GM12864 (cell line): ENCODE data around the gene STPG1.

ENCODE experiments used
- DNase-seq: peaks from one replicate; pipeline ENCODE4 v3.0.0-alpha.2; 2011; ENCODE audit warnings: low read depth
- H3K4me3 ChIP-seq: 2 replicates; pipeline ENCODE4 v1.5.1; 2011; ENCODE audit warnings: mild to moderate bottlenecking, low read depth, low read length, control low read depth
- CTCF ChIP-seq: IDR thresholded peaks from 2 replicates; pipeline ENCODE4 v1.5.1; 2011; ENCODE audit warnings: low read depth, mild to moderate bottlenecking, moderate library complexity, low read length, control low read depth, inconsistent platforms; ENCODE audit errors: missing control alignments

STPG1 gene

GRCh38 chr1:24383381-24383940 lies 30.1 kb downstream of the STPG1 start:
- H3K4me3 ChIP-seq = no peak overlapping the region
- no peak for TF ChIP-seq CTCF
- no peak for DNase-seq

- DNase-seq = no peak
- no peak for TF ChIP-seq CTCF
- no peak overlapping the region for H3K4me3 ChIP-seq
These were observed 31.4 kb downstream of the STPG1 start for GRCh38 chr1:24382165-24382577.

GRCh38 chr1:24381256-24381655 lies 32.3 kb downstream of the STPG1 start:
- no peak for TF ChIP-seq CTCF
- no peak overlapping the region for H3K4me3 ChIP-seq
- no peak for DNase-seq

GRCh38 chr1:24380508-24380907 lies 33.1 kb downstream of the STPG1 start:
- TF ChIP-seq CTCF = no peak
- DNase-seq = no peak
- H3K4me3 ChIP-seq = no peak overlapping the region

- TF ChIP-seq CTCF = no peak
These were observed 33.8 kb downstream of the STPG1 start for GRCh38 chr1:24379733-24380315.

GRCh38 chr1:24374891-24375786 lies 38.4 kb downstream of the STPG1 start:
- TF ChIP-seq CTCF = no peak
- DNase-seq = no peak
- no peak overlapping the region for H3K4me3 ChIP-seq

More at GRCh38 chr1:24379733-24380315, 33.8 kb downstream of the STPG1 start:
- no peak for DNase-seq
- no peak overlapping the region for H3K4me3 ChIP-seq
